ENCODE measurements around the gene DHX16. TPM values are rescaled to one million over a fixed set of nuclear protein-coding genes. Genes with fewer than 3 reads are reported as not detected.

The DHX16 gene
- total and polyA plus RNA-seq, 4 experiments from 2014 or later: 22.0 to 54.6 (median 41.8) TPM

GRCh38 chr6:30614843-30615218, 58.0 kb downstream of the DHX16 start:
- H3K9me3 Mint-ChIP-seq: peaks cover 0 to 19% (median 2%) of the 10 kb centered on the region in 8 donors
- intact Hi-C loops (cut with micrococcal nuclease): loop anchor here (5.0 kb wide), 1 partner anchor 548 kb away; the partner anchor contains the start of gene PPP1R11
- ChIA-PET POLR2A (ENCODE audit: partially characterized antibody) (interaction anchor here (0.6 to 5.0 kb wide), 50 partner anchors 10 to 967 kb away, joined by 3 to 132 read pairs (median 8); partner anchors contain the start of genes ABCF1, ATAT1, C6orf136 and DDX39B), CTCF (ENCODE audit: partially characterized antibody) (interaction anchor here (1.0 to 4.8 kb wide), 14 partner anchors 9 to 161 kb away, joined by 3 to 34 read pairs (median 6); partner anchors contain the start of gene ABCF1)
- Histone ChIP-seq H3K4me1 (ENCODE audit: insufficient read depth, low read length) (peaks cover 65% of the 10 kb centered on the region), H3K4me3 (ENCODE audit: low read length in 2 of 2) (peak overlapping the region; percentile 91 to 94), H3K9me3 (ENCODE audit: control insufficient read depth in 1 of 2, low read length in 2 of 2) (no peaks in the 10 kb centered on the region), H3K27ac (ENCODE audit: low read depth, low read length) (peak overlapping the region; percentile 94), H3K27me3 (ENCODE audit: insufficient read depth, low read length) (no peaks in the 10 kb centered on the region), H3K36me3 (ENCODE audit: insufficient read depth, low read length) (peaks cover 20% of the 10 kb centered on the region)
- H3K36me3 Mint-ChIP-seq: peaks cover 35 to 50% of the 10 kb centered on the region in 2 donors
- peaks cover 36 to 83% (median 55%) of the 10 kb centered on the region in 4 donors for H3K4me1 Mint-ChIP-seq
- peaks cover 0 to 1% of the 10 kb centered on the region in 2 donors for H3K27me3 Mint-ChIP-seq
- peak overlapping the region; percentile 100 for H3K27ac Mint-ChIP-seq
- H3K4me3 Mint-ChIP-seq: peak overlapping the region; percentile 97 to 100 (median 100)
- DNase-seq: peak; percentile 89 to 96 (median 94)

DNA sequence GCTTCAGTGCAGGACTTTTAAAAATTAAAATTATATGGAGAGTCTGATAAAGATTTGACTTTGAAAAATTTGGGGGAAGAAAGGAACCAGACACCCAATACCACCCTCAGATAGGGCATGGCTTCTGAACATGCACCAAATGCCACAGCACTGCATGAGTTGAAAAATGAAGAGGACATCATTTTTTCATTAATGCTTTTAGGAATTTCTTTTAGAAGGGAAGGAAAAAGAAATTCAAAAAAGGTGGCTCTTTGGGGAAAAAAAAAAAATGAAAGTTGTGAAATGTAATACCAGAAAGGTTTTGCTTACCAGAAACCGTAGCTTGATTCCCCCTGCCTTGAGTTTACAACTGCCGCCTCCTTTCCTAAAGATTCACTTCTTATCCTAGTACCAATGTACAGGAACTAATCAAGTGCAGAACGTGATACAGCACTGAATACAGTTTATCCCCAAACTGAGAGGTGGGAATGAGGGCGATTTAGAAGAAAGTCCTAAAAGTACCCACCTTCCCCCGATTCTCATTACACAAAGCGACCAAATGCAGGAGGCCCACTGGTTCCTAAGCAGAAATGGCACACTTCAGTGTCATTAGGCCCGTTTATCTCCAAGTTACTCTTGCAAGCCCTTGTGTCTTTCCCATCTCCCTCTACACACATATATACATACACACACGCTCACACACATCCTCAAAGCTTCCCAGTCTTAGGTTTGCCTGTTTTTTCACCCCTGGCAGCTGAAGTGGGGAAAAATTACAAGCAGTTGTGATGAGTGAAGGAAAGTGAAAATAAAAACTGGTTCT, 58.6 kb downstream of the DHX16 start:
- Mint-ChIP-seq H3K9me3 (peaks cover 0 to 19% (median 2%) of the 10 kb centered on the region in 8 donors), H3K27me3 (peaks cover 0 to 1% of the 10 kb centered on the region in 2 donors), H3K36me3 (peaks cover 35 to 51% of the 10 kb centered on the region in 2 donors), H3K4me3 (peak overlapping the region; percentile 97 to 100 (median 100)), H3K27ac (peak overlapping the region; percentile 100), H3K4me1 (peaks cover 42 to 85% (median 58%) of the 10 kb centered on the region in 4 donors)
- Histone ChIP-seq H3K27ac (ENCODE audit: low read depth, low read length) (peak overlapping the region; percentile 94), H3K4me3 (ENCODE audit: low read length in 2 of 2) (peak overlapping the region; percentile 26 to 94), H3K36me3 (ENCODE audit: insufficient read depth, low read length) (peaks cover 18% of the 10 kb centered on the region), H3K27me3 (ENCODE audit: insufficient read depth, low read length) (no peaks in the 10 kb centered on the region), H3K4me1 (ENCODE audit: insufficient read depth, low read length) (peaks cover 66% of the 10 kb centered on the region), H3K9me3 (ENCODE audit: control insufficient read depth in 1 of 2, low read length in 2 of 2) (no peaks in the 10 kb centered on the region)
- intact Hi-C loops (cut with micrococcal nuclease): no loop called here
- ChIA-PET CTCF (ENCODE audit: partially characterized antibody) (interaction anchor here (1.0 to 4.8 kb wide), 18 partner anchors 9 to 161 kb away, joined by 3 to 34 read pairs (median 5); partner anchors contain the start of genes ABCF1, DHX16 and MDC1), POLR2A (ENCODE audit: partially characterized antibody) (interaction anchor here (0.6 to 5.0 kb wide), 56 partner anchors 9 to 968 kb away, joined by 3 to 132 read pairs (median 7); partner anchors contain the start of genes ABCF1, ATAT1, C6orf136 and DDX39B)
- DNase-seq: no peak

GRCh38 chr6:30613251-30614043, 59.4 kb downstream of the DHX16 start:
- no peaks in the 10 kb centered on the region for H3K9me3 ChIP-seq (ENCODE audit: control insufficient read depth in 1 of 2, low read length in 2 of 2)
- H3K36me3 Mint-ChIP-seq: peaks cover 40 to 56% of the 10 kb centered on the region in 2 donors
- no peaks in the 10 kb centered on the region for H3K27me3 ChIP-seq (ENCODE audit: insufficient read depth, low read length)
- ChIA-PET CTCF (ENCODE audit: partially characterized antibody) (interaction anchor here (0.6 to 4.8 kb wide), 17 partner anchors 9 to 1004 kb away, joined by 3 to 34 read pairs (median 4); partner anchors contain the start of genes DHX16 and MDC1), POLR2A (ENCODE audit: partially characterized antibody) (interaction anchor here (0.6 to 5.0 kb wide), 39 partner anchors 9 to 301 kb away, joined by 3 to 132 read pairs (median 5); partner anchors contain the start of genes ABCF1, ATAT1, C6orf136 and DHX16)
- peaks cover 66% of the 10 kb centered on the region for H3K4me1 ChIP-seq (ENCODE audit: insufficient read depth, low read length)
- no peak overlapping the region for H3K4me3 ChIP-seq (ENCODE audit: low read length in 2 of 2)
- peaks cover 46 to 85% (median 58%) of the 10 kb centered on the region in 4 donors for H3K4me1 Mint-ChIP-seq
- H3K36me3 ChIP-seq (ENCODE audit: insufficient read depth, low read length): peaks cover 26% of the 10 kb centered on the region
- peak overlapping the region; percentile 86 to 100 (median 100) for H3K27ac Mint-ChIP-seq
- peaks cover 0 to 1% of the 10 kb centered on the region in 2 donors for H3K27me3 Mint-ChIP-seq
- H3K27ac ChIP-seq (ENCODE audit: low read depth, low read length): peak overlapping the region; percentile 94
- H3K9me3 Mint-ChIP-seq: peaks cover 0 to 19% (median 2%) of the 10 kb centered on the region in 8 donors
- intact Hi-C loops (cut with micrococcal nuclease): no loop called here
- DNase-seq: no peak
- H3K4me3 Mint-ChIP-seq: peak overlapping the region in 7 of 8 donors; percentile 32 to 100 (median 99)

GRCh38 chr6:30612687-30613248, 60.0 kb downstream of the DHX16 start:
- ChIA-PET POLR2A (ENCODE audit: partially characterized antibody) (interaction anchor here (0.6 to 5.0 kb wide), 35 partner anchors 8 to 162 kb away, joined by 3 to 132 read pairs (median 5); partner anchors contain the start of genes ABCF1, ATAT1, C6orf136 and DHX16), CTCF (ENCODE audit: partially characterized antibody) (interaction anchor here (0.6 to 4.8 kb wide), 17 partner anchors 8 to 1005 kb away, joined by 3 to 34 read pairs (median 4); partner anchors contain the start of genes DHX16 and MDC1)
- Mint-ChIP-seq H3K27ac (peak overlapping the region; percentile 69 to 100 (median 86)), H3K4me1 (peaks cover 44 to 82% (median 55%) of the 10 kb centered on the region in 4 donors), H3K27me3 (peaks cover 0 to 1% of the 10 kb centered on the region in 2 donors), H3K4me3 (peak overlapping the region in 3 of 8 donors; percentile 6 to 100 (median 8)), H3K36me3 (peaks cover 40 to 57% of the 10 kb centered on the region in 2 donors), H3K9me3 (peaks cover 0 to 19% (median 2%) of the 10 kb centered on the region in 8 donors)
- intact Hi-C loops (cut with micrococcal nuclease): no loop called here
- Histone ChIP-seq H3K27ac (ENCODE audit: low read depth, low read length) (peak overlapping the region; percentile 94), H3K36me3 (ENCODE audit: insufficient read depth, low read length) (peaks cover 31% of the 10 kb centered on the region), H3K4me3 (ENCODE audit: low read length in 2 of 2) (no peak overlapping the region), H3K9me3 (ENCODE audit: control insufficient read depth in 1 of 2, low read length in 2 of 2) (no peaks in the 10 kb centered on the region), H3K4me1 (ENCODE audit: insufficient read depth, low read length) (peaks cover 63% of the 10 kb centered on the region), H3K27me3 (ENCODE audit: insufficient read depth, low read length) (no peaks in the 10 kb centered on the region)
- DNase-seq: no peak

- peaks cover 45 to 58% of the 10 kb centered on the region in 2 donors for H3K36me3 Mint-ChIP-seq
Measured at GRCh38 chr6:30612213-30612612, 60.6 kb downstream of the DHX16 start.

DNA sequence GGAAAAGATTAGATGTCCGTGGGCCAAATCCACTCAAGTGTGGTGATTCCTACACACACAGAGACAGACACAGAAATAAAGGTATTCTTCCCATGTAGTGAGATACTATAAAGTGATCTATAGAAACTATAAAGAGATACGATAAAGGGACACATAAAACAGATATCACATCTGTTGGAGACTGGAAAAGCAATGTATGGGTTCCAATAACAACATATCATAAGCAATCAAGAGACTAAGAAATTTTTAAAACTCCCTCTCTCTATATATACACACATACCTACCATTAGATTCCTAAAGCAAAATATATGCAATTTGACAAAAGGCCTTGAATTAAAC, 61.0 kb downstream of the DHX16 start:
- Histone ChIP-seq H3K36me3 (ENCODE audit: insufficient read depth, low read length) (peaks cover 39% of the 10 kb centered on the region), H3K4me1 (ENCODE audit: insufficient read depth, low read length) (peaks cover 70% of the 10 kb centered on the region), H3K4me3 (ENCODE audit: low read length in 2 of 2) (no peak overlapping the region), H3K27me3 (ENCODE audit: insufficient read depth, low read length) (no peaks in the 10 kb centered on the region), H3K9me3 (ENCODE audit: control insufficient read depth in 1 of 2, low read length in 2 of 2) (no peaks in the 10 kb centered on the region), H3K27ac (ENCODE audit: low read depth, low read length) (peak overlapping the region; percentile 32)
- intact Hi-C loops (cut with micrococcal nuclease): no loop called here
- no peak for DNase-seq
- CTCF ChIA-PET (ENCODE audit: partially characterized antibody): interaction anchor here (0.8 to 4.8 kb wide), 6 partner anchors 14 to 130 kb away, joined by 3 to 34 read pairs (median 28); no protein-coding TSS in a partner anchor
- peak overlapping the region in 4 of 8 donors; percentile 2 to 33 (median 20) for H3K4me3 Mint-ChIP-seq
- peak overlapping the region; percentile 77 to 100 (median 85) for H3K27ac Mint-ChIP-seq
- peaks cover 47 to 78% (median 59%) of the 10 kb centered on the region in 4 donors for H3K4me1 Mint-ChIP-seq
- POLR2A ChIA-PET (ENCODE audit: partially characterized antibody): interaction anchor here (0.9 to 5.0 kb wide), 14 partner anchors 14 to 148 kb away, joined by 3 to 132 read pairs (median 35); partner anchors contain the start of genes ATAT1, GNL1, MDC1 and PPP1R18
- H3K9me3 Mint-ChIP-seq: peaks cover 0 to 12% (median 0%) of the 10 kb centered on the region in 8 donors
- no peaks in the 10 kb centered on the region for H3K27me3 Mint-ChIP-seq
- peaks cover 42 to 57% of the 10 kb centered on the region in 2 donors for H3K36me3 Mint-ChIP-seq

More at GRCh38 chr6:30612213-30612612, 60.6 kb downstream of the DHX16 start:
- Histone ChIP-seq H3K4me3 (ENCODE audit: low read length in 2 of 2) (no peak overlapping the region), H3K4me1 (ENCODE audit: insufficient read depth, low read length) (peaks cover 67% of the 10 kb centered on the region), H3K9me3 (ENCODE audit: control insufficient read depth in 1 of 2, low read length in 2 of 2) (no peaks in the 10 kb centered on the region), H3K27ac (ENCODE audit: low read depth, low read length) (peak overlapping the region; percentile 32), H3K36me3 (ENCODE audit: insufficient read depth, low read length) (peaks cover 37% of the 10 kb centered on the region), H3K27me3 (ENCODE audit: insufficient read depth, low read length) (no peaks in the 10 kb centered on the region)
- ChIA-PET POLR2A (ENCODE audit: partially characterized antibody) (interaction anchor here (0.6 to 5.0 kb wide), 21 partner anchors 14 to 161 kb away, joined by 3 to 132 read pairs (median 8); partner anchors contain the start of genes ABCF1, ATAT1, C6orf136 and DHX16), CTCF (ENCODE audit: partially characterized antibody) (interaction anchor here (0.8 to 4.8 kb wide), 9 partner anchors 7 to 210 kb away, joined by 3 to 34 read pairs (median 22); no protein-coding TSS in a partner anchor)
- peak overlapping the region; percentile 77 to 100 (median 85) for H3K27ac Mint-ChIP-seq
- H3K4me1 Mint-ChIP-seq: peaks cover 47 to 82% (median 59%) of the 10 kb centered on the region in 4 donors
- DNase-seq: no peak
- H3K27me3 Mint-ChIP-seq: peaks cover 0 to 1% of the 10 kb centered on the region in 2 donors
- H3K4me3 Mint-ChIP-seq: peak overlapping the region in 2 of 8 donors; percentile 2 to 17
- H3K9me3 Mint-ChIP-seq: peaks cover 0 to 16% (median 1%) of the 10 kb centered on the region in 8 donors
- intact Hi-C loops (cut with micrococcal nuclease): no loop called here

Data from CD4-positive, alpha-beta memory T cell (primary cell).